Measurements from ENCODE around the gene TFAP2B. TPM values are rescaled to one million over a fixed set of nuclear protein-coding genes. Genes with fewer than 3 reads are reported as not detected.

The TFAP2B gene
- total RNA-seq, 1 experiment from 2014 or later, result 0.56 TPM

GRCh38 chr6:50832912-50833311, 14.2 kb downstream of the TFAP2B start:
- H3K9me3 ChIP-seq (ENCODE audit: low read depth, low read length, poor library complexity, severe bottlenecking), result no peaks in the 10 kb centered on the region
- H3K4me3 ChIP-seq (ENCODE audit: low read depth, low read length, poor library complexity, severe bottlenecking), result no peak overlapping the region
- H3K4me1 ChIP-seq (ENCODE audit: insufficient read depth, low read length, poor library complexity, severe bottlenecking), result peaks cover 38% of the 10 kb centered on the region
- H3K27ac ChIP-seq (ENCODE audit: low read depth, low read length, poor library complexity, severe bottlenecking), result no peak overlapping the region
- ChIA-PET POLR2A (ENCODE audit: low non-redundant PET) (interaction anchor here (0.6 kb wide), 2 partner anchors 12 to 299 kb away, joined by 3 to 4 read pairs; no protein-coding TSS in a partner anchor), CTCF (no interaction called here)
- H3K27me3 ChIP-seq (replicated peaks; ENCODE audit: insufficient read depth, low read depth, low read length, poor library complexity), result peaks cover 22% of the 10 kb centered on the region
- DNase-seq (ENCODE audit: low spot score), result peak; percentile 92
- intact Hi-C loops (cut with micrococcal nuclease; ENCODE audit: unreplicated experiment), result loop anchor here (1.0 kb wide), 1 partner anchor 103 kb away; no protein-coding TSS in a partner anchor
- no peak for TF ChIP-seq CTCF (conservative IDR thresholded peaks at IDR 0.05; ENCODE audit: low read depth, low read length)
- BruUV-seq (replicated peaks), result no TSS peak
- no peaks in the 10 kb centered on the region for H3K36me3 ChIP-seq (ENCODE audit: insufficient read depth, low read length, poor library complexity, severe bottlenecking)

DNA sequence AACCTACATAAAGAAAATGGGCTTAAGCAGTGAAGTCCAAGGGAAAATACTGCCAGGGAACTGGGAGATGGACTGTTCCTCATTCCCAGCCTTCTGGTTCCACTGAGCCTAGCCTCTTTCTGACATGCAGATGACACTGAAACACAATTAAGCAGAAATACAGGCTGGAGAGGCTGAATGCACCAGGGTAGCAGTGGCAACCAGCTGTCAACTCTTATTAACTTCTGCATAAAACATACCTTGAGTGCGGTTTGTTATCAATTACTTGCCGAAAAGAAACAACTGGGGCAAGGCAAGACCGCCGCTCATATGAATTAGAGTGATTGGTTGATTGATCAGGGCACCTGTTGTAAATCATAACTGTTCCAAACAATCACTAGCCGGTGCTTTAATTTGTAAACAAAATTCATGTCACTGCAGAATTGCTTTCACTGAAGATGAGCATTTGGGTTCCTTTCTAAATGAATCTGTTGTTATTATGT, 16.3 kb downstream of the TFAP2B start:
- H3K27me3 ChIP-seq (replicated peaks; ENCODE audit: insufficient read depth, low read depth, low read length, poor library complexity), result peaks cover 14% of the 10 kb centered on the region
- DNase-seq (ENCODE audit: low spot score), result no peak
- no peaks in the 10 kb centered on the region for H3K9me3 ChIP-seq (ENCODE audit: low read depth, low read length, poor library complexity, severe bottlenecking)
- TF ChIP-seq CTCF (conservative IDR thresholded peaks at IDR 0.05; ENCODE audit: low read depth, low read length), result no peak
- no peak for TF ChIP-seq EZH2 (IDR thresholded peaks at IDR 0.05; ENCODE audit: borderline replicate concordance, low read depth, low read length, poor library complexity, severe bottlenecking)
- POLR2A ChIA-PET (ENCODE audit: low non-redundant PET), result no interaction called here
- intact Hi-C loops (cut with micrococcal nuclease; ENCODE audit: unreplicated experiment), result no loop called here
- CTCF ChIA-PET, result no interaction called here
- no peak overlapping the region for H3K4me3 ChIP-seq (ENCODE audit: low read depth, low read length, poor library complexity, severe bottlenecking)
- H3K27ac ChIP-seq (ENCODE audit: low read depth, low read length, poor library complexity, severe bottlenecking), result no peak overlapping the region
- no TSS peak for BruUV-seq (replicated peaks)
- no peaks in the 10 kb centered on the region for H3K36me3 ChIP-seq (ENCODE audit: insufficient read depth, low read length, poor library complexity, severe bottlenecking)
- peaks cover 27% of the 10 kb centered on the region for H3K4me1 ChIP-seq (ENCODE audit: insufficient read depth, low read length, poor library complexity, severe bottlenecking)

GRCh38 chr6:50836231-50836630, 17.6 kb downstream of the TFAP2B start:
- Histone ChIP-seq H3K27ac (ENCODE audit: low read depth, low read length, poor library complexity, severe bottlenecking) (no peak overlapping the region), H3K4me3 (ENCODE audit: low read depth, low read length, poor library complexity, severe bottlenecking) (no peak overlapping the region), H3K36me3 (ENCODE audit: insufficient read depth, low read length, poor library complexity, severe bottlenecking) (no peaks in the 10 kb centered on the region), H3K9me3 (ENCODE audit: low read depth, low read length, poor library complexity, severe bottlenecking) (no peaks in the 10 kb centered on the region), H3K4me1 (ENCODE audit: insufficient read depth, low read length, poor library complexity, severe bottlenecking) (peaks cover 19% of the 10 kb centered on the region), H3K27me3 (replicated peaks; ENCODE audit: insufficient read depth, low read depth, low read length, poor library complexity) (peaks cover 14% of the 10 kb centered on the region)
- ChIA-PET POLR2A (ENCODE audit: low non-redundant PET) (no interaction called here), CTCF (no interaction called here)
- intact Hi-C loops (cut with micrococcal nuclease; ENCODE audit: unreplicated experiment), result no loop called here
- BruUV-seq (replicated peaks), result no TSS peak
- no peak for DNase-seq (ENCODE audit: low spot score)
- no peak for TF ChIP-seq EZH2 (IDR thresholded peaks at IDR 0.05; ENCODE audit: borderline replicate concordance, low read depth, low read length, poor library complexity, severe bottlenecking)
- TF ChIP-seq CTCF (conservative IDR thresholded peaks at IDR 0.05; ENCODE audit: low read depth, low read length), result no peak

All from A673 (cell line).